DND-41 (cell line): ENCODE measurements around the gene KIAA0408.

Experiments used
- CTCF ChIP-seq: IDR thresholded peaks from 2 replicates; pipeline ENCODE4 v1.5.1; 2012; ENCODE audit warnings: borderline replicate concordance, low read length, moderate library complexity, mild to moderate bottlenecking; ENCODE audit not compliant: poor library complexity, severe bottlenecking; ENCODE audit errors: extremely low read depth
- EZH2 ChIP-seq: IDR thresholded peaks from 3 replicates; pipeline ENCODE4 v1.6.1; 2012; ENCODE audit warnings: borderline replicate concordance, low read depth, mild to moderate bottlenecking, moderate library complexity, low read length, inconsistent platforms; ENCODE audit not compliant: severe bottlenecking

GRCh38 chr6:127466416-127466815 is 7.2 kb upstream of the KIAA0408 start:
- no peak for TF ChIP-seq EZH2
- no peak for TF ChIP-seq CTCF
